ENCODE data around the gene ITK.

DNA sequence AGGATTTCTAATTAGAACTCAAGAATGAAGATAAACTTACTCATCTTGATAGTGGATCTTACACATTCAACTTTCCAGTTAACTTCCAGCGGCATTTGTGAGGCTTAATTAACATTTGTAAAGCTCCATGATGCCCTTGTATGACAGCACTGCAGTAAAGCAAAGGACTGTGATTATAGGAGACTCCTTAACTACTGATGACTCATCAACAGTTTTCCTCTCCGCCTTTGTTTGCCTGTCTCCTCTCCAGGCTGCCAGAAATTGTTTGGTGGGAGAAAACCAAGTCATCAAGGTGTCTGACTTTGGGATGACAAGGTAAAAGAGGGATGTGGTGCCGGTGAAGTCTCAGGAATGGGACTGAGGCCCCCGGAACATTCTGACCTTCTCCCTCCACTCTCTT is 64.8 kb downstream of the ITK start:
- TF ChIP-seq, protein P1, sequence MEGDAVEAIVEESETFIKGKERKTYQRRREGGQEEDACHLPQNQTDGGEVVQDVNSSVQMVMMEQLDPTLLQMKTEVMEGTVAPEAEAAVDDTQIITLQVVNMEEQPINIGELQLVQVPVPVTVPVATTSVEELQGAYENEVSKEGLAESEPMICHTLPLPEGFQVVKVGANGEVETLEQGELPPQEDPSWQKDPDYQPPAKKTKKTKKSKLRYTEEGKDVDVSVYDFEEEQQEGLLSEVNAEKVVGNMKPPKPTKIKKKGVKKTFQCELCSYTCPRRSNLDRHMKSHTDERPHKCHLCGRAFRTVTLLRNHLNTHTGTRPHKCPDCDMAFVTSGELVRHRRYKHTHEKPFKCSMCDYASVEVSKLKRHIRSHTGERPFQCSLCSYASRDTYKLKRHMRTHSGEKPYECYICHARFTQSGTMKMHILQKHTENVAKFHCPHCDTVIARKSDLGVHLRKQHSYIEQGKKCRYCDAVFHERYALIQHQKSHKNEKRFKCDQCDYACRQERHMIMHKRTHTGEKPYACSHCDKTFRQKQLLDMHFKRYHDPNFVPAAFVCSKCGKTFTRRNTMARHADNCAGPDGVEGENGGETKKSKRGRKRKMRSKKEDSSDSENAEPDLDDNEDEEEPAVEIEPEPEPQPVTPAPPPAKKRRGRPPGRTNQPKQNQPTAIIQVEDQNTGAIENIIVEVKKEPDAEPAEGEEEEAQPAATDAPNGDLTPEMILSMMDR (IDR thresholded peaks at IDR 0.05) = no peak
- TF ChIP-seq POLR2A (IDR thresholded peaks at IDR 0.05) (no peak), POLR2AphosphoS5 (IDR thresholded peaks at IDR 0.05) (no peak), EP300 (IDR thresholded peaks at IDR 0.05; ENCODE audit: low read depth) (no peak)

Measured in transverse colon (tissue), 4 donors.